HCT116 (cell line): ENCODE results near the gene TPT1. TPM values are rescaled to one million over a fixed set of nuclear protein-coding genes. Genes with fewer than 3 reads are reported as not detected.
A peak's percentile ranks its signal among the peaks of the same experiment; 100 is the strongest.

Source experiments
- ATAC-seq: fragments of 200-7000 bp; cut with Tn5 transposase; 2 replicates; pipeline ENCODE4 v1.9.1; 2020; ENCODE audit warnings: mild to moderate bottlenecking, moderate library complexity
- BruUV-seq: library from RNA; stranded (reverse); fragments of 400-500 nt; replicated peaks from 2 replicates; lab custom pipeline; 2021; lab: Mats Ljungman, UMichigan
- CTCF ChIA-PET: fragments of 300-600 bp; sonication (Branson Sonifier 250); formaldehyde crosslinking; loops from one replicate; lab custom pipeline; 2021; ENCODE audit warnings: antibody characterized with exemption; lab: Charles Lee
- POLR2A ChIA-PET: fragments of 300-600, 350-600 bp; sonication (Branson Sonifier 250); formaldehyde crosslinking; loops from one replicate; lab custom pipeline; 2021; ENCODE audit warnings: antibody characterized with exemption; lab: Charles Lee
- RAD21 ChIA-PET, 2 experiments: fragments of 300-600 bp; sonication (Branson Sonifier 250); formaldehyde crosslinking; loops; one replicate each; lab custom pipeline; 2023; ENCODE audit warnings: low total read pairs in 2 of 2; ENCODE audit not compliant: uncharacterized antibody in 2 of 2, unreplicated experiment in 2 of 2, low non-redundant PET in 1 of 2; lab: Charles Lee
- DNase-seq: peaks from one replicate; pipeline ENCODE4 v3.0.0-alpha.2; 2010; ENCODE audit warnings: low read depth, low spot score
- H2AFZ ChIP-seq: fragments of 200-600 bp; shearing (Covaris generic), sonication (generic); 2 replicates; pipeline ENCODE4 v1.6.1; 2017; ENCODE audit warnings: low read depth, mixed run types, mixed read lengths, antibody characterized with exemption, low read length; ENCODE audit not compliant: poor library complexity, severe bottlenecking
- H3K27ac ChIP-seq: 2 replicates; pipeline ENCODE4 v1.5.1; 2012; ENCODE audit warnings: low read depth, low read length
- H3K27me3 ChIP-seq: fragments of 200-600 bp; sonication (generic); 2 replicates; pipeline ENCODE4 v1.6.1; 2016; ENCODE audit warnings: mixed run types, low read length, mixed read lengths; ENCODE audit not compliant: insufficient read depth
- H3K36me3 ChIP-seq, 2 experiments: fragments of 200-500 bp in 1 of 2; fragments of 200-600 bp in 1 of 2; sonication (Bioruptor generic) in 1 of 2; sonication (generic) in 1 of 2; 2 replicates each; pipeline versions ENCODE4 v1.5.1 to v1.6.1; 2014 to 2016; ENCODE audit warnings: low read length in 2 of 2, inconsistent platforms in 1 of 2, mixed read lengths in 1 of 2, mixed run types in 1 of 2; ENCODE audit not compliant: insufficient read depth in 2 of 2, control insufficient read depth in 1 of 2
- H3K4me1 ChIP-seq, 2 experiments: fragments of 200-600 bp in 1 of 2; sonication (generic) in 1 of 2; 2 replicates each; pipeline versions ENCODE4 v1.5.1 to v1.6.1; 2012 to 2017; ENCODE audit warnings: low read length in 2 of 2, inconsistent platforms in 1 of 2, mild to moderate bottlenecking in 1 of 2, mixed read lengths in 1 of 2, mixed run types in 1 of 2, moderate library complexity in 1 of 2; ENCODE audit not compliant: insufficient read depth in 2 of 2, control insufficient read depth in 1 of 2
- H3K4me2 ChIP-seq: fragments of 200-600 bp; sonication (generic); 2 replicates; pipeline ENCODE4 v1.6.1; 2017; ENCODE audit warnings: mixed run types, low read length, mixed read lengths
- H3K4me3 ChIP-seq, 2 experiments: fragments of 200-600 bp in 1 of 2; sonication (generic) in 1 of 2; replicated peaks in 1 of 2; 2 replicates each; pipeline ENCODE4 v1.5.1; 2011 to 2016; ENCODE audit warnings: low read length in 2 of 2, control low read depth in 1 of 2, low read depth in 1 of 2, mild to moderate bottlenecking in 1 of 2, mixed read lengths in 1 of 2, mixed run types in 1 of 2
- H3K79me2 ChIP-seq: fragments of 200-600 bp; sonication (generic); 2 replicates; pipeline ENCODE4 v1.6.1; 2017; ENCODE audit warnings: mild to moderate bottlenecking, mixed run types, low read length, moderate library complexity, mixed read lengths; ENCODE audit not compliant: insufficient read depth
- H3K9ac ChIP-seq: fragments of 200-600 bp; sonication (generic); 2 replicates; pipeline ENCODE4 v1.6.1; 2016; ENCODE audit warnings: low read length, mixed read lengths
- H3K9me2 ChIP-seq: fragments of 200-600 bp; sonication (generic), shearing (Covaris generic); 2 replicates; pipeline ENCODE4 v1.6.1; 2017; ENCODE audit warnings: mixed run types, mild to moderate bottlenecking, moderate library complexity; ENCODE audit not compliant: insufficient read depth
- H3K9me3 ChIP-seq, 2 experiments: fragments of 200-500 bp in 1 of 2; fragments of 200-600 bp in 1 of 2; sonication (Bioruptor generic) in 1 of 2; sonication (generic) in 1 of 2; 2 replicates each; pipeline ENCODE4 v1.6.1; 2014 to 2017; ENCODE audit warnings: low read length in 2 of 2, mixed read lengths in 2 of 2, inconsistent platforms in 1 of 2, low read depth in 1 of 2, mild to moderate bottlenecking in 1 of 2, mixed run types in 1 of 2, moderate library complexity in 1 of 2; ENCODE audit not compliant: control insufficient read depth in 1 of 2, insufficient read depth in 1 of 2
- H4K20me1 ChIP-seq: fragments of 200-600 bp; sonication (generic), shearing (Covaris generic); 2 replicates; pipeline ENCODE4 v1.6.1; 2017; ENCODE audit warnings: mixed run types, mild to moderate bottlenecking, moderate library complexity; ENCODE audit not compliant: insufficient read depth
- ATF3 ChIP-seq: IDR thresholded peaks from 2 replicates; pipeline ENCODE4 v1.6.1; 2012
- CBX3 ChIP-seq: IDR thresholded peaks from 2 replicates; pipeline ENCODE4 v1.6.1; 2012; ENCODE audit warnings: low read depth
- ELF1 ChIP-seq: IDR thresholded peaks from 2 replicates; pipeline ENCODE4 v1.6.1; 2012; ENCODE audit warnings: low read depth, borderline replicate concordance
- FOSL1 ChIP-seq: IDR thresholded peaks from 2 replicates; pipeline ENCODE4 v1.6.1; 2012; ENCODE audit warnings: low read depth
- JUND ChIP-seq: IDR thresholded peaks from 2 replicates; pipeline ENCODE4 v1.6.1; 2012
- MAX ChIP-seq: IDR thresholded peaks from 2 replicates; pipeline ENCODE4 v1.6.1; 2012
- POLR2A ChIP-seq: IDR thresholded peaks from 2 replicates; pipeline ENCODE4 v1.7.0; 2011; ENCODE audit warnings: borderline replicate concordance; ENCODE audit not compliant: insufficient read depth, insufficient read length; ENCODE audit errors: extremely low read depth
- POLR2AphosphoS5 ChIP-seq: IDR thresholded peaks from 2 replicates; pipeline ENCODE4 v1.6.1; 2011; ENCODE audit warnings: mild to moderate bottlenecking, low read depth, low read length, moderate library complexity
- RAD21 ChIP-seq: IDR thresholded peaks from 2 replicates; pipeline ENCODE4 v1.6.1; 2012; ENCODE audit warnings: low read depth, mild to moderate bottlenecking
- TCF7L2 ChIP-seq: IDR thresholded peaks from 2 replicates; pipeline ENCODE4 v1.7.0; 2011; ENCODE audit warnings: borderline replicate concordance, inconsistent platforms; ENCODE audit not compliant: insufficient read depth, insufficient read length; ENCODE audit errors: extremely low read depth
- intact Hi-C: fragments of 100-400 bp; cut with micrococcal nuclease; formaldehyde crosslinking; loops from 2 replicates; pipeline ENCODE4 v1.10.0; 2022
- total RNA-seq: library from RNA; stranded (reverse); gene quantifications from one replicate; pipeline ENCODE4 v1.2.1, GENCODE V29; 2021; ENCODE audit not compliant: unreplicated experiment

TPT1 gene
- total RNA-seq, 1 experiment from 2014 or later, result 2,859 TPM

GRCh38 chr13:45335397-45336024 is 5.5 kb downstream of the TPT1 start:
- POLR2A ChIA-PET, result interaction anchor here (1.4 to 1.5 kb wide), 2 partner anchors 12 to 33 kb away, joined by 3 read pairs; no protein-coding TSS in a partner anchor
- RAD21 ChIA-PET, result no interaction called here
- Histone ChIP-seq H3K27me3 (no peaks in the 10 kb centered on the region), H3K4me2 (peak overlapping the region; percentile 44), H3K9ac (0 out of 2 replicates have a peak overlapping the region, but pooled peaks have one; percentile 38), H3K9me2 (no peaks in the 10 kb centered on the region), H4K20me1 (peaks cover 53% of the 10 kb centered on the region), H3K36me3 (peaks cover 37 to 49% of the 10 kb centered on the region in 2 experiments), H3K4me3 (no peak overlapping the region), H3K4me1 (peaks cover 61 to 94% of the 10 kb centered on the region in 2 experiments), H3K79me2 (peaks cover 46% of the 10 kb centered on the region), H2AFZ (no peak overlapping the region), H3K27ac (peak overlapping the region; percentile 78; the same call in 1 of the 2 replicates), H3K9me3 (no peaks in the 10 kb centered on the region)
- intact Hi-C loops, result no loop called here
- CTCF ChIA-PET, result no interaction called here
- TF ChIP-seq POLR2AphosphoS5 (peak; percentile 37), MAX (no peak)
- DNase-seq, result no peak
- ATAC-seq, result no peak
- BruUV-seq, result no TSS peak

- Histone ChIP-seq H3K27ac (peak overlapping the region; percentile 78), H3K79me2 (peaks cover 33% of the 10 kb centered on the region), H3K27me3 (no peaks in the 10 kb centered on the region), H3K4me1 (peaks cover 57 to 96% of the 10 kb centered on the region in 2 experiments), H3K36me3 (peaks cover 29 to 38% of the 10 kb centered on the region in 2 experiments), H3K9me3 (no peaks in the 10 kb centered on the region), H4K20me1 (peaks cover 43% of the 10 kb centered on the region), H3K4me3 (no peak overlapping the region), H2AFZ (no peak overlapping the region), H3K9me2 (no peaks in the 10 kb centered on the region), H3K9ac (peak overlapping the region; percentile 38), H3K4me2 (peak overlapping the region; percentile 44)
- CTCF ChIA-PET, result no interaction called here
- DNase-seq, result no peak
- POLR2A ChIA-PET, result no interaction called here
- RAD21 ChIA-PET, result no interaction called here
- BruUV-seq, result no TSS peak
- intact Hi-C loops, result no loop called here
- peak; percentile 10 for ATAC-seq
- TF ChIP-seq RAD21 (no peak), JUND (no peak), POLR2AphosphoS5 (0 out of 2 replicates have a peak, but pooled peaks have one; percentile 11), CBX3 (no peak), ATF3 (no peak), TCF7L2 (no peak), POLR2A (peak; percentile 33), ELF1 (no peak), FOSL1 (no peak)
- TF ChIP-seq, all 23 proteins: peak for 2
These were observed 6.7 kb downstream of the TPT1 start for GRCh38 chr13:45333977-45334922.
